A549 treated with AZD2906 at 1 μM for 4 hours (cell line): Measurements from ENCODE around the gene OR2AP1. TPM values are rescaled to one million over a fixed set of nuclear protein-coding genes. Genes with fewer than 3 reads are reported as not detected.

Experiments used
- total RNA-seq: library from RNA; stranded (reverse); fragments of 200-300 nt; extraction: Qiagen RNA extraction; gene quantifications from 5 replicates; pipeline ENCODE4 v1.2.3, GENCODE V29; 2022

OR2AP1 gene
- not detected in 5 replicates for total RNA-seq

DNA sequence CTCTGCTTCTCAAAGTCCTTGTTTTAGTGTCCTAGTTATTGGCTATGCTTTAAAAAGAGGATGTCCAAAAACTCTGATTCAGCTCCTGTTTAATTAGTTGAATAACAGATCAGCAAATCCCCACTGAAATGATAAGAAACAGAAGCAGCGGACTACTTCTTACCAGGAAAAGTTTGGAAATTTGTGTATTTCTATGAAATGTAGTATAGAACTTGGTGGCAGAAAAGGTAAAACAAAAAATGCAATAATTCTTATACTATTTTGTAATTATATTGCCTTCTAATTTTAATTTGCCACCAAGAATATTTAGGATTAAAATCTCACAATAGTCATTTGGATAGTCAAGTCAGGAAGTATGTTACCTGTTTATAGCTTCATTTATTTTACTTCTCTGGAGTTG, at the start of gene OR2AP1:
Gene OR2AP1, plus strand, starts transcription at position 301 of the 400 bp plus-strand sequence. CDS start 1,947 bp downstream, outside the sequence.

GRCh38 chr12:55549302-55549701, 23.0 kb upstream of the OR2AP1 start, which contains the start of gene OR6C4:
TSS of gene OR6C4 (plus strand) at chr12:55549602. CDS start at chr12:55551227, 1,625 bp downstream.

Other genes with a start within 250 kb of the OR2AP1 start
- not detected in 5 replicates for gene OR6C3, start 241.7 kb upstream of the OR2AP1 start, total RNA-seq
- gene OR6C75, start 209.5 kb upstream of the OR2AP1 start, total RNA-seq, result not detected in 5 replicates
- gene OR6C65, start 171.9 kb upstream of the OR2AP1 start, total RNA-seq, result not detected in 5 replicates
- not detected in 5 replicates for gene OR6C76, start 146.2 kb upstream of the OR2AP1 start, total RNA-seq
- not detected in 5 replicates for gene OR6C2, start 128.4 kb upstream of the OR2AP1 start, total RNA-seq
- gene OR6C70, start 102.3 kb upstream of the OR2AP1 start, total RNA-seq, result not detected in 5 replicates
- gene OR6C68, start 80.1 kb upstream of the OR2AP1 start, total RNA-seq, result not detected in 5 replicates
- gene OR6C4, start 22.9 kb upstream of the OR2AP1 start, total RNA-seq, result not detected in 5 replicates
- gene OR10P1, start 64.4 kb downstream of the OR2AP1 start, total RNA-seq, result not detected in 5 replicates
- gene ITGA7, start 135.4 kb downstream of the OR2AP1 start, total RNA-seq, result 1.3 to 1.5 TPM (median 1.3 TPM) in 5 replicates
- 117 to 155 TPM (median 149 TPM) in 5 replicates for gene BLOC1S1, start 143.6 kb downstream of the OR2AP1 start, total RNA-seq
- 1.9 to 2.6 TPM (median 2.1 TPM) in 5 replicates for gene RDH5, start 147.9 kb downstream of the OR2AP1 start, total RNA-seq
- 655 to 710 TPM (median 681 TPM) in 5 replicates for gene CD63, start 156.5 kb downstream of the OR2AP1 start, total RNA-seq
- gene GDF11, start 170.7 kb downstream of the OR2AP1 start, total RNA-seq, result 2.9 to 4.9 TPM (median 3.9 TPM) in 5 replicates
- 90.0 to 127 TPM (median 91.7 TPM) in 5 replicates for gene SARNP, start 245.3 kb downstream of the OR2AP1 start, total RNA-seq
- gene ORMDL2, start 245.6 kb downstream of the OR2AP1 start, total RNA-seq, result 67.3 to 104 TPM (median 102 TPM) in 5 replicates